SK-N-SH treated with all-trans-retinoic acid at 6 μM for 48 hours (cell line): ENCODE data around the gene TTC23L.

Experiments
- ARNTL ChIP-seq: fragments of 450-650 bp; formaldehyde crosslinking; IDR thresholded peaks from 2 replicates; pipeline ENCODE4 v1.5.0; 2020; ENCODE audit warnings: low read depth, mild to moderate bottlenecking, moderate library complexity, borderline replicate concordance
- CREB5 ChIP-seq: fragments of 250-450 bp; sonication (Bioruptor Pico); IDR thresholded peaks from 2 replicates; pipeline ENCODE4 v1.5.1; 2020; ENCODE audit warnings: low read depth, mild to moderate bottlenecking, moderate library complexity
- CSRNP3 ChIP-seq: fragments of 250-450 bp; sonication (Bioruptor Pico); IDR thresholded peaks from 2 replicates; pipeline ENCODE4 v1.5.1; 2021; ENCODE audit warnings: mild to moderate bottlenecking, moderate library complexity
- PATZ1 ChIP-seq: fragments of 250-450 bp; sonication (Bioruptor Pico); IDR thresholded peaks from 2 replicates; pipeline ENCODE4 v1.8.0; 2020; ENCODE audit warnings: mild to moderate bottlenecking, moderate library complexity, borderline replicate concordance
- POU6F1 ChIP-seq: fragments of 250-450 bp; sonication (Bioruptor Pico); IDR thresholded peaks from 2 replicates; pipeline ENCODE4 v1.8.0; 2021; ENCODE audit warnings: low read depth, mild to moderate bottlenecking, moderate library complexity, borderline replicate concordance
- RARB ChIP-seq: fragments of 250-450 bp; sonication (Bioruptor Pico); IDR thresholded peaks from 2 replicates; pipeline ENCODE4 v1.8.0; 2021; ENCODE audit warnings: mild to moderate bottlenecking, moderate library complexity
- SNAI2 ChIP-seq: fragments of 250-450 bp; sonication (Bioruptor Pico); IDR thresholded peaks from 2 replicates; pipeline ENCODE4 v1.5.0; 2020; ENCODE audit warnings: mild to moderate bottlenecking, moderate library complexity
- TCF4 ChIP-seq: fragments of 250-450 bp; sonication (Bioruptor Pico); IDR thresholded peaks from 2 replicates; pipeline ENCODE4 v1.8.0; 2021; ENCODE audit warnings: mild to moderate bottlenecking, moderate library complexity, borderline replicate concordance
- TSHZ2 ChIP-seq: fragments of 250-450 bp; sonication (Bioruptor Pico); IDR thresholded peaks from 2 replicates; pipeline ENCODE4 v1.5.0; 2020; ENCODE audit warnings: mild to moderate bottlenecking, moderate library complexity
- ZC3H10 ChIP-seq: fragments of 250-450 bp; sonication (Bioruptor Pico); IDR thresholded peaks from 2 replicates; pipeline ENCODE4 v1.5.1; 2021; ENCODE audit warnings: mild to moderate bottlenecking, moderate library complexity
- ZFP3 ChIP-seq: fragments of 250-450 bp; sonication (Bioruptor Pico); IDR thresholded peaks from 2 replicates; pipeline ENCODE4 v1.5.0; 2020; ENCODE audit warnings: mild to moderate bottlenecking, moderate library complexity
- ZFP30 ChIP-seq: fragments of 450-650 bp; formaldehyde crosslinking; IDR thresholded peaks from 2 replicates; pipeline ENCODE4 v1.5.0; 2022; ENCODE audit warnings: mild to moderate bottlenecking, moderate library complexity
- ZNF565 ChIP-seq: fragments of 450-650 bp; formaldehyde crosslinking; conservative IDR thresholded peaks from 2 replicates; pipeline ENCODE4 v1.5.0; 2020; ENCODE audit warnings: low read depth, mild to moderate bottlenecking, moderate library complexity
- ZNF70 ChIP-seq: fragments of 450-650 bp; formaldehyde crosslinking; IDR thresholded peaks from 2 replicates; pipeline ENCODE4 v1.5.0; 2020; ENCODE audit warnings: mild to moderate bottlenecking, moderate library complexity

GRCh38 chr5:34857894-34858293 lies 18.9 kb downstream of the TTC23L start:
- TF ChIP-seq ZFP30 (CRISPR knock-in tag) (no peak), ZC3H10 (no peak), ZFP3 (no peak), ARNTL (no peak), PATZ1 (CRISPR knock-in tag) (no peak), CREB5 (CRISPR knock-in tag) (no peak), CSRNP3 (CRISPR knock-in tag) (no peak), SNAI2 (CRISPR knock-in tag) (no peak), POU6F1 (no peak), TCF4 (CRISPR knock-in tag) (no peak), ZNF565 (CRISPR knock-in tag) (no peak), ZNF70 (CRISPR knock-in tag) (no peak), TSHZ2 (no peak), RARB (CRISPR knock-in tag) (no peak)
